Transverse colon (tissue), 4 donors: ENCODE data around the gene KATNIP. TPM values are rescaled to one million over a fixed set of nuclear protein-coding genes. Genes with fewer than 3 reads are reported as not detected.

Experiments
- DNase-seq: peaks from one replicate; pipeline ENCODE4 v3.0.0-alpha.2; 2019
- H3K27ac ChIP-seq, 4 donors: fragments of 200-600 bp; sonication (generic); 2 replicates each; pipeline ENCODE4 v1.5.1; 2016 to 2018; ENCODE audit warnings: inconsistent platforms in 4 of 4
- H3K27me3 ChIP-seq: fragments of 200-600 bp; sonication (generic); 2 replicates; pipeline ENCODE4 v1.5.1; 2017; ENCODE audit warnings: inconsistent platforms
- H3K36me3 ChIP-seq, 4 donors: fragments of 200-600 bp; sonication (generic); 2 replicates each; pipeline ENCODE4 v1.5.1; 2017 to 2019; ENCODE audit warnings: inconsistent platforms in 4 of 4
- H3K4me1 ChIP-seq, 4 donors: fragments of 200-600 bp; sonication (generic); 2 replicates each; pipeline ENCODE4 v1.5.1; 2017 to 2020; ENCODE audit warnings: inconsistent platforms in 4 of 4
- H3K4me3 ChIP-seq, 4 donors: fragments of 200-600 bp; sonication (generic); 1 replicate in 1 of 4; 2 replicates in 3 of 4; pipeline versions ENCODE4 v1.5.1 to v1.6.1; 2017 to 2019; ENCODE audit warnings: inconsistent platforms in 4 of 4
- H3K9me3 ChIP-seq, 2 donors: fragments of 200-600 bp; sonication (generic); 2 replicates each; pipeline ENCODE4 v1.5.1; 2017 to 2019; ENCODE audit warnings: inconsistent platforms in 2 of 2
- EP300 ChIP-seq: sonication (generic); formaldehyde crosslinking; IDR thresholded peaks from one replicate; pipeline ENCODE4 v1.6.1; 2017; ENCODE audit warnings: antibody characterized with exemption, low read depth
- POLR2A ChIP-seq: fragments of 450-650 bp; IDR thresholded peaks from one replicate; pipeline ENCODE4 v1.6.1; 2016; ENCODE audit warnings: antibody characterized with exemption, mild to moderate bottlenecking, moderate library complexity
- POLR2AphosphoS5 ChIP-seq, 3 donors: sonication (generic); formaldehyde crosslinking; IDR thresholded peaks; one replicate each; pipeline ENCODE4 v1.6.1; 2016; ENCODE audit warnings: antibody characterized with exemption in 3 of 3
- WGBS, 2 donors: methylation state at CpG; one replicate each; pipeline ENCODE4 v1.1.5; 2018; ENCODE audit warnings: low coverage in 1 of 2; 5-methylcytosine and 5-hydroxymethylcytosine counted together
- in situ Hi-C, 4 donors: fragments of 200-750 bp; cut with MboI; loops; one replicate each; pipeline versions ENCODE4 v1.15.0 to v1.15.1; 2017; ENCODE audit warnings: low sequenced_read_pairs in 3 of 4, low pct_ligation_motif_present in 1 of 4, low pct_unique_long_range_greater_than_20kb in 1 of 4
- intact Hi-C: fragments of 100-400 bp; cut with DNase I; formaldehyde crosslinking; loops from one replicate; pipeline ENCODE4 v1.15.1; 2023; ENCODE audit warnings: low total_unique reads
- total RNA-seq, 4 donors: library from RNA; depleted of rRNA; stranded (reverse); fragments of >200 nt; gene quantifications; one replicate each; pipeline ENCODE4 v1.1.0, GENCODE V29; 2016
- TF ChIP-seq, protein P1 (sequence below), 5 experiments: fragments of 200-600 bp in 3 of 5; fragments of 450-650 bp in 2 of 5; sonication (generic) in 3 of 5; IDR thresholded peaks; 1 replicate in 2 of 5; 2 replicates in 3 of 5; pipeline ENCODE4 v1.5.1; 2016 to 2017; ENCODE audit warnings: antibody characterized with exemption in 5 of 5, inconsistent platforms in 3 of 5, mild to moderate bottlenecking in 2 of 5, moderate library complexity in 1 of 5

Gene KATNIP
- total RNA-seq, 4 donors from 2014 or later, result 29.9 to 276 (median 47.0) TPM

DNA sequence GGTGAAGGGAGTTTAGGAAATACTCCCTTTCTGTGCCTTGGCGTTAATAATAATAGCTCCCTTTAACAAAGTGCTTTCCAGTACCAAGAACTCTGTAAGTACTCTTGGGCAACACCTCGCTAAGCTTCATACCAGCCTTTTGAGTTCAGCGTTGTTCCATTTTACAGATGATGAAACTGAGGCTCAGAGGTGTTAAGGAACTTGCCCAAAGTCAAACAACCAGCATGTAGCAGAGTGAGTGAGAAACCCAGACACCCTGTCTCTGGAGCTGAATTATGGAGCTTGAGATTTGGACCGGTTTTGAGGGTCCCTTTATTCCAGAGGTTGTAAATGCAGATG, 607 bp downstream of the KATNIP start:
- H3K4me1 ChIP-seq, result peaks cover 25 to 38% (median 26%) of the 10 kb centered on the region in 4 donors
- intact Hi-C loops, result no loop called here
- H3K4me3 ChIP-seq, result peak overlapping the region; percentile 74 to 96 (median 84)
- 23 to 53% methylated on average over 4 of the region's 4 CpGs for WGBS, 2 donors
- peak overlapping the region; percentile 81 to 91 (median 88) for H3K27ac ChIP-seq
- no peaks in the 10 kb centered on the region for H3K27me3 ChIP-seq
- TF ChIP-seq EP300, result no peak
- TF ChIP-seq POLR2A, result no peak
- TF ChIP-seq, protein P1, sequence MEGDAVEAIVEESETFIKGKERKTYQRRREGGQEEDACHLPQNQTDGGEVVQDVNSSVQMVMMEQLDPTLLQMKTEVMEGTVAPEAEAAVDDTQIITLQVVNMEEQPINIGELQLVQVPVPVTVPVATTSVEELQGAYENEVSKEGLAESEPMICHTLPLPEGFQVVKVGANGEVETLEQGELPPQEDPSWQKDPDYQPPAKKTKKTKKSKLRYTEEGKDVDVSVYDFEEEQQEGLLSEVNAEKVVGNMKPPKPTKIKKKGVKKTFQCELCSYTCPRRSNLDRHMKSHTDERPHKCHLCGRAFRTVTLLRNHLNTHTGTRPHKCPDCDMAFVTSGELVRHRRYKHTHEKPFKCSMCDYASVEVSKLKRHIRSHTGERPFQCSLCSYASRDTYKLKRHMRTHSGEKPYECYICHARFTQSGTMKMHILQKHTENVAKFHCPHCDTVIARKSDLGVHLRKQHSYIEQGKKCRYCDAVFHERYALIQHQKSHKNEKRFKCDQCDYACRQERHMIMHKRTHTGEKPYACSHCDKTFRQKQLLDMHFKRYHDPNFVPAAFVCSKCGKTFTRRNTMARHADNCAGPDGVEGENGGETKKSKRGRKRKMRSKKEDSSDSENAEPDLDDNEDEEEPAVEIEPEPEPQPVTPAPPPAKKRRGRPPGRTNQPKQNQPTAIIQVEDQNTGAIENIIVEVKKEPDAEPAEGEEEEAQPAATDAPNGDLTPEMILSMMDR (IDR thresholded peaks at IDR 0.05), result no peak
- TF ChIP-seq POLR2AphosphoS5 (IDR thresholded peaks at IDR 0.05), result no peak
- no peaks in the 10 kb centered on the region for H3K36me3 ChIP-seq
- DNase-seq, result no peak
- H3K9me3 ChIP-seq, result no peaks in the 10 kb centered on the region
- in situ Hi-C loops, result no loop called here

DNA sequence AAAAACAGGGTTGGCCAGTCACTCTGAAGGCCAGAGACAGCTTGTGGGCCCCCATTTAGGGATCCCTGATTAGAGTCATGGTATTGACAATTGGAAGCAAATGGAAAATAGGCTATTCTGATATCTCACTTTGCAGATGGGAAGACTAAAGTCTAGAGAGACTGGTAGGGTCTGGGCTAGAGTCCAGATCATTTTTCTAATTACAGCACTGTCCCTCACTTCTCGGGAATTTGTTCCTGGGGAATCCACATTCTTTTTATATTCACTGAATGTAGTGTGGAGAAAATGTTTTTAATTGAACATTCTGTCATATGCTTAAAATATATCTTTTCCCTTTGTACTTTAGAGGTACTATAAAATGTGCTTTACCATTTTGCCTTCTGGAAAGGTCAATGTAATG, 1.1 kb downstream of the KATNIP start:
- Histone ChIP-seq H3K27ac (peak overlapping the region in 1 of 4 donors; percentile 89), H3K4me1 (peaks cover 25 to 38% (median 26%) of the 10 kb centered on the region in 4 donors), H3K27me3 (no peaks in the 10 kb centered on the region), H3K36me3 (no peaks in the 10 kb centered on the region), H3K4me3 (peak overlapping the region in 1 of 4 donors; percentile 82), H3K9me3 (no peaks in the 10 kb centered on the region)
- intact Hi-C loops, result no loop called here
- TF ChIP-seq, protein P1 (IDR thresholded peaks at IDR 0.05), result no peak
- TF ChIP-seq EP300, result no peak
- TF ChIP-seq POLR2AphosphoS5 (IDR thresholded peaks at IDR 0.05), result no peak
- TF ChIP-seq POLR2A, result no peak
- in situ Hi-C loops, result no loop called here
- no peak for DNase-seq
- 22 to 32% methylated on average over 1 of the region's 1 CpG for WGBS, 2 donors

DNA sequence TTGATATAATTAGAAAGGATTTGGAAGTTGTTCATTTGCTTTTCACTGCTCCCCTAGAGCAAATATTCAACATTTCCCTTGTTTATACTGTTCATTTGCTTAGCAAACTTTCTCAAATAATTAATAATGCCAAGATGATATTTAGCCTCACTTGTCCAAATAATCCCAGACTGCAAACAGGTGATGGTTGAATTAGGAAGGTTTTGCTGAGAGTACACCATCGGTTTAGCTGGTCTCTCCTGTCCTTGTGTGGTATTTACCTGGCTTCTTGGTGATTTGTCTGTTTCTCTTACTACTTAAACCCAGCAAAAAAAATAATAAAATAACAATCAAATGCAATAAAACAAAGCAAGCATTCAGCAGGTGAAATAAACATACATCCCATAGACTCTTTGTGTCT, 6.5 kb downstream of the KATNIP start:
- Histone ChIP-seq H3K36me3 (no peaks in the 10 kb centered on the region), H3K4me3 (no peak overlapping the region), H3K4me1 (no peaks in the 10 kb centered on the region), H3K9me3 (no peaks in the 10 kb centered on the region), H3K27me3 (no peaks in the 10 kb centered on the region), H3K27ac (no peak overlapping the region)
- DNase-seq, result no peak
- 71 to 88% methylated on average over 1 of the region's 1 CpG for WGBS, 2 donors
- TF ChIP-seq, protein P1 (IDR thresholded peaks at IDR 0.05), result no peak
- no peak for TF ChIP-seq POLR2AphosphoS5 (IDR thresholded peaks at IDR 0.05)
- in situ Hi-C loops (no loop called here), intact Hi-C loops (no loop called here)

DNA sequence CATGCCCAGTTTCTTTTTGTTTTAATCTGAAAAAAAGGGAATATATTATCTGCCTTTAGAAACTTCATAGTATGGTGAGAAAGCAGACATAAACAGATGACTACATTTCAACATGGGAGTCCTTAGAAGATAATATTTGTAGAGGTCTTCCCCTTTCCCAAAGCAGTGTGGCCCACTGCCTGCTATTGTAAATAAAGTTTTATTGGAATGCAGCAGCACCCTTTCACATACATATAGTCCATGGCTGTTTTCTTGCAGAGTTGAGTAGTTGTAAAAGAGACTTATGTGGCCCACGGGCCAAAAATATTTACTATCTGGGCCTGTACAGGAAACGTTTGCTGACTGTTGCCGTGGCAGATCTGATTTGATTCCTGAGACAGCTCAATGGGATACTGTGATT, 8.5 kb downstream of the KATNIP start:
- TF ChIP-seq, protein P1 (IDR thresholded peaks at IDR 0.05), result no peak
- TF ChIP-seq POLR2A, result no peak
- TF ChIP-seq EP300, result no peak
- in situ Hi-C loops, result no loop called here
- 82 to 90% methylated on average over 3 of the region's 3 CpGs for WGBS, 2 donors

More for the DNA sequence above, 8.5 kb downstream of the KATNIP start:
- no peak overlapping the region for H3K4me3 ChIP-seq
- no peak overlapping the region for H3K27ac ChIP-seq
- DNase-seq, result no peak
- no peaks in the 10 kb centered on the region for H3K4me1 ChIP-seq
- H3K36me3 ChIP-seq, result no peaks in the 10 kb centered on the region
- H3K27me3 ChIP-seq, result no peaks in the 10 kb centered on the region
- intact Hi-C loops, result no loop called here
- no peaks in the 10 kb centered on the region for H3K9me3 ChIP-seq
